Esophagus muscularis mucosa (tissue), 3 donors: ENCODE data around the gene SPATA2L.

ENCODE experiments used
- CTCF ChIP-seq, 3 experiments: fragments of 200-600 bp in 2 of 3; fragments of 450-650 bp in 1 of 3; sonication (generic) in 2 of 3; IDR thresholded peaks; one replicate each; pipeline ENCODE4 v1.5.1; 2017 to 2019; ENCODE audit warnings: antibody characterized with exemption in 3 of 3, mild to moderate bottlenecking in 2 of 3, moderate library complexity in 1 of 3
- EP300 ChIP-seq: sonication (generic); formaldehyde crosslinking; IDR thresholded peaks from one replicate; pipeline ENCODE4 v1.6.1; 2017; ENCODE audit warnings: antibody characterized with exemption

GRCh38 chr16:89711601-89712273 lies 10.2 kb upstream of the SPATA2L start:
- no peak for TF ChIP-seq EP300
- no peak for TF ChIP-seq CTCF (IDR thresholded peaks at IDR 0.05)
